GM18951 (cell line): ENCODE data around the gene GTF3C4.
"Not testable (repeated sequence)": the region's sequence is repeated elsewhere in the genome, so short reads cannot be mapped to it uniquely, and the experiment has no call there.

ENCODE experiments used
- POLR2A ChIP-seq: IDR thresholded peaks from 4 replicates; pipeline ENCODE4 v1.6.1; 2011; ENCODE audit warnings: mild to moderate bottlenecking; ENCODE audit not compliant: insufficient read length, insufficient read depth; ENCODE audit errors: extremely low read depth
- in situ Hi-C: fragments of 300-500 bp; cut with MboI; formaldehyde crosslinking; loops from one replicate; pipeline ENCODE4 v1.12.0; 2022; ENCODE audit warnings: low sequenced_read_pairs, mixed read lengths, inconsistent platforms; ENCODE audit not compliant: unreplicated experiment

The GTF3C4 gene

GRCh38 chr9:132690696-132691095 lies 20.4 kb downstream of the GTF3C4 start:
- TF ChIP-seq POLR2A, result no peak
- in situ Hi-C loops, result no loop called here

GRCh38 chr9:132694144-132694543 lies 23.9 kb downstream of the GTF3C4 start:
- in situ Hi-C loops, result no loop called here
- no peak for TF ChIP-seq POLR2A

GRCh38 chr9:132697230-132697629 lies 27.0 kb downstream of the GTF3C4 start:
- in situ Hi-C loops, result no loop called here
- no peak for TF ChIP-seq POLR2A

- in situ Hi-C loops, result no loop called here
Observed at GRCh38 chr9:132698989-132699388, 28.7 kb downstream of the GTF3C4 start.

GRCh38 chr9:132699956-132700355 lies 29.7 kb downstream of the GTF3C4 start:
- TF ChIP-seq POLR2A, result no peak
- in situ Hi-C loops, result no loop called here

More at GRCh38 chr9:132698989-132699388, 28.7 kb downstream of the GTF3C4 start:
- TF ChIP-seq POLR2A, result no peak

- in situ Hi-C loops, result no loop called here
- TF ChIP-seq POLR2A, result no peak
Observed at GRCh38 chr9:132702254-132702653, 32.0 kb downstream of the GTF3C4 start.

- no peak for TF ChIP-seq POLR2A
- in situ Hi-C loops, result no loop called here
Observed at GRCh38 chr9:132703336-132703735, 33.1 kb downstream of the GTF3C4 start.

GRCh38 chr9:132708239-132708638 lies 38.0 kb downstream of the GTF3C4 start:
- in situ Hi-C loops, result no loop called here
- TF ChIP-seq POLR2A, result no peak

GRCh38 chr9:132708769-132709430 lies 38.6 kb downstream of the GTF3C4 start:
- TF ChIP-seq POLR2A, result no peak
- in situ Hi-C loops, result no loop called here

- in situ Hi-C loops, result no loop called here
- TF ChIP-seq POLR2A, result no peak
Observed at GRCh38 chr9:132710333-132710732, 40.1 kb downstream of the GTF3C4 start.

- in situ Hi-C loops, result not testable (repeated sequence)
Observed at GRCh38 chr9:132711152-132711551, 40.9 kb downstream of the GTF3C4 start.

GRCh38 chr9:132711846-132712245 lies 41.6 kb downstream of the GTF3C4 start:
- TF ChIP-seq POLR2A, result no peak
- in situ Hi-C loops, result no loop called here

GRCh38 chr9:132712753-132713152 lies 42.5 kb downstream of the GTF3C4 start:
- in situ Hi-C loops, result no loop called here
- no peak for TF ChIP-seq POLR2A

GRCh38 chr9:132716007-132716406 lies 45.7 kb downstream of the GTF3C4 start:
- in situ Hi-C loops, result no loop called here
- TF ChIP-seq POLR2A, result no peak
